Activated T-helper 1 cell treated with anti-CD3 and anti-CD28 coated beads, Interleukin-12 subunit alpha, Interleukin-12 subunit beta, Interleukin-2, Interleukin-4 antibody, amounts not matched to agents 30 ng/mL and 10 ng/mL and 1 ng/mL, durations not matched to agents 14 hours and 24 hours and 36 hours (primary cell): ENCODE data around the gene TEX29. TPM values are rescaled to one million over a fixed set of nuclear protein-coding genes. Genes with fewer than 3 reads are reported as not detected.
A peak's percentile ranks its signal among the peaks of the same experiment; 100 is the strongest.

ENCODE experiments used
- DNase-seq: peaks from one replicate; pipeline ENCODE4 v3.0.0; 2021; ENCODE audit warnings: low spot score
- H3K27ac Mint-ChIP-seq: one replicate; pipeline ENCODE4 v1.8.0; 2021; ENCODE audit warnings: mild to moderate bottlenecking, mixed read lengths
- H3K27me3 Mint-ChIP-seq: one replicate; pipeline ENCODE4 v1.8.0; 2022; ENCODE audit warnings: mild to moderate bottlenecking, moderate library complexity, mixed read lengths; ENCODE audit not compliant: insufficient read depth
- H3K36me3 Mint-ChIP-seq: one replicate; pipeline ENCODE4 v1.8.0; 2021; ENCODE audit warnings: low read depth, mixed read lengths
- H3K4me1 Mint-ChIP-seq: one replicate; pipeline ENCODE4 v1.8.0; 2021; ENCODE audit warnings: low read depth, mixed read lengths
- H3K4me3 Mint-ChIP-seq: one replicate; pipeline ENCODE4 v1.8.0; 2021; ENCODE audit warnings: mild to moderate bottlenecking, moderate library complexity, mixed read lengths
- H3K9me3 Mint-ChIP-seq: one replicate; pipeline ENCODE4 v1.8.0; 2021; ENCODE audit warnings: mixed read lengths
- intact Hi-C: fragments of 100-400 bp; cut with micrococcal nuclease; formaldehyde crosslinking; loops from one replicate; pipeline ENCODE4 v1.15.1; 2024
- total RNA-seq: library from RNA; stranded (reverse); gene quantifications from 2 replicates; pipeline ENCODE4 v1.2.3, GENCODE V29; 2022

TEX29 gene
- total RNA-seq, 1 donor from 2014 or later, result 0.70 TPM

DNA sequence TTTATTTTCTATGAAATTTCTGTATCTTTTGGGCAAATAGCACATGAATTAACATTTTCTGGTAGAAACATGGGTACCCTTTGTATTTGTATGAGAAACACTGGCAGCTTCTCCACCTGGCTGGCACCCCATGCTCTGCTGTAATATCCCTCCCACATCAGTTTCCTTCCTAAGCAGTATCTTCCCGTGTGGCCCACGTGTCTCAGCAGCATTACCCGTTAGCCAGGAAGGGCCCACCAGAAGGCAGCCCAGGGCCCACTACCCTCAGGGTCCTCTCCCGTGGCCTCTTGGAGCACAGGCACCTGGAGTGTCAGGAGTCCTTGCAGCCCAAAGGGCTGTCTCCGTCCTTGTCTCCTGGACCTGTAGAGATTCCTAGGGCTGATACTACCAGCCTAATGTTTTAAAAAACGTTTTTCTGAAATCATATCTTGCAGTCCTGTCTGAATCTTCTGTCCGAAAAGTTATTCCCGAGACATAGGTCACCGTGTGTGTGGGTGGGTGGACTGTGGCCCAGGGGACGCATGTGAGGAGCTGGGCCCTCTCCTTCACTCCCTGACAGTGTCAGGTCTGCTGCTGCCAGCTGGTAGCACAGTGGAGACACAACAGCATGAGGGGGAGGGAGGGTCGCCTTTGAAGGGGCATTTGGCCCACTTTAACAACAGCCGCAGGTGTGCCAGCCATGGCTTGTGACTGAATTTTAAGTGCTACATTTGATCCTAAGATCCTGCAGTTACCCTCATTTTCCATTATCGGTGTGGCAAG is 22.0 kb upstream of the TEX29 start:
- H3K36me3 Mint-ChIP-seq, result peaks cover 14% of the 10 kb centered on the region
- intact Hi-C loops, result no loop called here

DNA sequence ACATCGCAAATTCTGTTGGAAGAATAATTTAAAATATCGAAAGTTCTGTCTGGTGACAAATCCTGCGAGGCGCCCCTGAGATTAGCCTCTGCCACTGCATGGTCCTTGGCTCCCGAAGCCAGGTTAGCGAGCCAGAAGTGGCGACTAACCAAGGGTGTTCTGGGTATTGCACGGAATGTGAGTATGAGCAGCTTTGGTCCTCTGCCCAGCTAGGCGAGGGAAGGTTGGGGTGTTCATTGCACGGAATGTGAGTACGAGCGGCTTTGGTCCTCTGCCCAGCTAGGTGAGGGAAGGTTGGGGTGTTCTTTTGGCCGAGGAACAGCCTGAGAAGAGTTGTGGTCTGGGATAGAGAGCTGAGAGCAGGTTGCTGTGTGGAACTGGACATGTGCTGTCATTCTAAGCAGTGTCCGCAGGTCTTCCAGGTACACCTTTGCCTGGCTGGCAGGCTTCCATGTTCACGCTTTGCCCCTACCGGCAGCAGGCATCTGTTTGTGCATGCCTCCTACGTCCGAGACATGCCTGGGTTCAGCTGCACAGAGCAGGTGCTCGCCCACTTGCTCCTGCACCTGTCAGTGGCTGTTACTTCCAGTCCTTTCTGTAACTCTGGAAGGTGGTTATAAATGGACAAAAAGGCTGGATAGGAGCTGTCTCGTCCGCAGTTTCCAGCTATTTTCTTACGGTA is 18.3 kb upstream of the TEX29 start:
- Mint-ChIP-seq H3K9me3 (no peaks in the 10 kb centered on the region), H3K4me1 (peaks cover 20% of the 10 kb centered on the region), H3K27ac (no peak overlapping the region), H3K36me3 (peaks cover 41% of the 10 kb centered on the region), H3K27me3 (no peaks in the 10 kb centered on the region), H3K4me3 (no peak overlapping the region)
- intact Hi-C loops, result no loop called here
- DNase-seq, result no peak

More for the DNA sequence above, 22.0 kb upstream of the TEX29 start:
- no peak overlapping the region for H3K27ac Mint-ChIP-seq
- DNase-seq, result no peak
- no peaks in the 10 kb centered on the region for H3K9me3 Mint-ChIP-seq
- H3K4me1 Mint-ChIP-seq, result peaks cover 12% of the 10 kb centered on the region
- H3K4me3 Mint-ChIP-seq, result no peak overlapping the region
- no peaks in the 10 kb centered on the region for H3K27me3 Mint-ChIP-seq

DNA sequence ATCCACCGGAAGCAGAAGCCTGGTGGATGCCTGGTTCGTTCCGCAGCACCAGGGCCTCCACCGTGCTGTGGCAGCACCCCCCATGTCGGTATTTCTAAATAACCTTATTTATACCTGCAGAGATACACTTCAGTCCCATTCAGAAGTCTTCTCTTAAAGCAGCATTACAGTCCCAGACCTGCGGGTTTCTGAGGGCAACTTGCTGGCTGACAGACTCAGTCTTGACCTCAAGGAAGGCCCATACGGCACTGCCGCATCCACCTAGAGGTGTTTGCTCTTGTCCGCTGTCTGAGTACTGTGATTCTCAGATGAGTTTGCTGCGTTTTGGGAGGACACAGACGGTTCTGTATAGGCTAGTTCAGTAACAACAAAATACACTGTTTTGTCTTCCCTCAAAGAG is 16.9 kb upstream of the TEX29 start:
- peaks cover 20% of the 10 kb centered on the region for H3K4me1 Mint-ChIP-seq
- DNase-seq, result no peak
- H3K9me3 Mint-ChIP-seq, result no peaks in the 10 kb centered on the region
- no peak overlapping the region for H3K27ac Mint-ChIP-seq
- no peak overlapping the region for H3K4me3 Mint-ChIP-seq
- intact Hi-C loops, result no loop called here
- H3K27me3 Mint-ChIP-seq, result no peaks in the 10 kb centered on the region
- H3K36me3 Mint-ChIP-seq, result peaks cover 48% of the 10 kb centered on the region

DNA sequence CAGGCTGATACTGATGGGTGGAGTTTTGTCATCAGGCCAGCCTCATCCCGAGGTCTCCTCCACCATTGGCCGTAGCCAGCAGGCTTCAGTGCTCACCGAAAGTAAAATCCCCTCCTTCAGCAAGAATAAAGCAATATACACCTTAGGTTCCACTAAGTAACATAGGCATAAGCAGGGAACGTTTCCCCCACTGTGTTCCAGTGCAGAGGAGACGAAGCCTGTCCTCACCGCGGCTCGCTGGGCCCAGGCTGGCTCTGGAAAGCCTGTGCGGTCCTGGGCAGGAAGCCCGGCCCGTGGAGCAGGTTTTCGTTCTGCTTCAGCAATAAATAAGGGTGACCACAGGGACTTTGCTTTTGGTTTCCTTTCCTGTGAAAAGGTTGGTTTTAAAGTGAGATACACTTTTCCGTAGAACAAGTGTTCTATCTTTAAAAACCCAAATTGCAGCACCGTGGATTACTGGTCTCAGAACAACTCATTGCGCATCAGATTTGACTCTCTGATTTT is 16.3 kb upstream of the TEX29 start:
- intact Hi-C loops, result no loop called here
- Mint-ChIP-seq H3K4me3 (no peak overlapping the region), H3K27me3 (no peaks in the 10 kb centered on the region), H3K36me3 (peaks cover 52% of the 10 kb centered on the region), H3K4me1 (peaks cover 20% of the 10 kb centered on the region), H3K9me3 (no peaks in the 10 kb centered on the region), H3K27ac (peak overlapping the region; percentile 82)
- no peak for DNase-seq

DNA sequence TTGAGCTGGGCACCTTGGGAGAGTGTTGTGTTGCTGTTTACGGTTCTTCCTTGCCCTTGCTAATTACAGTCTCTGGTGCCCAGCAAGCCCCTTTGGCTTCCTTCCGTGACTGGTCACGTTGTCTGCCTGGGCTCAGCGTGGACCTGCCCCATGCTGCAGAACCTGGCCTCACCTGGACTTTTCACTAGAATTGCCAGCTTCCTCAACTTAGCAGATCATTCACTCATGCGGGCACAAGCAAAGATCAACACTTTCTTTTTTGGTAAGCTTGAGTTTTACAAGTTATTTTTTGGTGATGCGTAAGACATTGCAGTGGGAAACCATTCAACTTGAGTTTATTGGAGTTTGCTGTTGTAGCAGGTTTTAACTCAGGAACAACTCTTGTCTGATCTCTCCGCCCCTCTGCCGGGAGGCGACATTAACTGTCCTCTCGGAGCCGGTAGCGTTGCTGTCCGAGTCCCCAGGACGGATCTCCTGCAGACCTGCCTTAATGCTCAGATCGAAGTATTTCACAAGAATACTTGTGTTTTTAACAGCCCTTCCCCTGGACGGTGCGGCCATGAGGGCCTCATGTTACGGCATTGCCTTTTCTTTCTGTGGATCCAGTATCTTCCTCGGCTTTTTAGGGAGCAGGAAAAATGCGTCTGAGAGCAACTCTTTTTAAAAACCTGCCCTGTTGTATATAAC is 15.7 kb upstream of the TEX29 start:
- Mint-ChIP-seq H3K4me1 (peaks cover 20% of the 10 kb centered on the region), H3K9me3 (peaks cover 2% of the 10 kb centered on the region), H3K4me3 (peak overlapping the region; percentile 19), H3K36me3 (peaks cover 54% of the 10 kb centered on the region), H3K27me3 (peaks cover 1% of the 10 kb centered on the region), H3K27ac (peak overlapping the region; percentile 82)
- DNase-seq, result no peak
- intact Hi-C loops, result no loop called here

DNA sequence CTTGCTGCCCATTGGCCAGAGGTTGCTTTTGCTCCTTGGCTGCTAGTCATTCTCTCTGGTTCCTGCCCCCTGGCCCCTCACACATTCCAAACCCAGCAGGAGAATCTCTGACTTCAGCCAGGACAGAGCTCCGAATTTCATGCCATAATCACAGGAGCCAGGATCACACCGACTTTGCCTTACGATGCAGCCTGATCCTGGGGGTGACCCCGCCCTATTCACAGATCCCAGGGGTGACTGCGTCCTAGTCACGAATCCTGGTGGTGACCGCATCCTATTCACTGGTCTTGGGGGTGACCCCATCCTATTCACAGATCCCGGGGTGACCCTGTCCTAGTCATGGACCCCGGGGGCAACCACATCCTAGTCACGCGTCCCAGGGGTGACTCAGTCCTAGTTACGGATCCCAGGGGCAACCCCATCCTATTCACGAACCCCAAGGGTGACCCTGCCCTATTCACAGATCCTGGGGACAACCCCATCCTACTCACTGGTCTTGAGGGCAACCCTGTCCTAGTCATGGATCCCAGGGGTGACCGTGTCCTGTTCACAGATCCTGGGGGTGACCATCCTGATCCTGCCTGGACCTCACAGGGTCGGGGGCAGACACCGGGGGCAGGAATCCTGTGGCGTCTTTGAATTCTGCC is 7.4 kb upstream of the TEX29 start:
- Mint-ChIP-seq H3K27me3 (peaks cover 1% of the 10 kb centered on the region), H3K9me3 (peaks cover 17% of the 10 kb centered on the region), H3K4me1 (no peaks in the 10 kb centered on the region), H3K27ac (no peak overlapping the region), H3K4me3 (no peak overlapping the region), H3K36me3 (peaks cover 20% of the 10 kb centered on the region)
- no peak for DNase-seq
- intact Hi-C loops, result no loop called here

DNA sequence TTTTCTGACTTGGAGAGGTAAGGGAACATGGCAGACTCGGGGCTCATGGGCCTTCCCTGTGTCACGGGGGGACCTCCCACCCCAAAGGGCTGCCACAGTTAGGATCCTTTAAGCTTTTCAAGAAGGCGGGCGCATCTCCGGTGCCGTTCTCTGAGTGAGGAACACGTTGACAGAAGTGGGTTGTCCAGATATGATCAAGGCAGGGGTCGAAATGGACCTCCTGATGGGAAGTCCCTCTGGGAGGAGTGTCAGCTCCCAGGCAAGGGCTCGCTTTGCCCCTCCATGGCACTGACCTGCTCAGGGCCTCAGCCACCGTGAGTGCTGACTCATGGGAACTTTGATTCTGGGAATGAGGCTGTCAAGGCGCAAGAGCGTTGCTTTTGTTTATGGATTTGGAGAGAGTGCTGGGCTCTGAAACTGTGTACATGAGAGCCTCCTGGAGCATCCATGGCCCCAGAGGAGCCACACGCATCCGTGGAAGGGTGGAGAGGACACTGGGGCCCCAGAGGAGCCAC is 6.5 kb upstream of the TEX29 start:
- Mint-ChIP-seq H3K4me3 (no peak overlapping the region), H3K27ac (no peak overlapping the region), H3K4me1 (no peaks in the 10 kb centered on the region), H3K27me3 (peaks cover 1% of the 10 kb centered on the region), H3K9me3 (peaks cover 17% of the 10 kb centered on the region), H3K36me3 (peaks cover 14% of the 10 kb centered on the region)
- DNase-seq, result no peak
- intact Hi-C loops, result no loop called here

DNA sequence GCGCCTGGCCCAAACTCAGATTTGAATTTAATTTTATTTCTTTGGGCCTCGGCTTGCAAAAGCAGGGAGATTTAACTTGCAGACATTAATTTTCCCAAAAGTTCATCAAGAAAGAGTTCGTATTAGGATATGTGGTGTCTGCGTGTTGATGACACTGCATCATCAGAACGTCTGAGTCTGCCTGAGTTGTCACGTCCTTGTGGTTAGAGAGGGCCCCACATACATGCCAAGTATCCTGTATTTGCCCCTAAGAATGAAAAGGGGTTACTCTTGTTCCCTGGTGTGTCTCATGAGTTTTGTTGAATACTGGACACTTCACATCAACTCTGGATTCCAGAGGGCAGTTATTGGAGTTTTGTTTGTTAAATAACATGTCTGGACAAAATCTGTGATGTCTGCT is 5.6 kb upstream of the TEX29 start:
- Mint-ChIP-seq H3K9me3 (peaks cover 14% of the 10 kb centered on the region), H3K36me3 (peaks cover 11% of the 10 kb centered on the region), H3K27ac (no peak overlapping the region), H3K4me1 (no peaks in the 10 kb centered on the region), H3K4me3 (no peak overlapping the region), H3K27me3 (no peaks in the 10 kb centered on the region)
- DNase-seq, result no peak
- intact Hi-C loops, result no loop called here

DNA sequence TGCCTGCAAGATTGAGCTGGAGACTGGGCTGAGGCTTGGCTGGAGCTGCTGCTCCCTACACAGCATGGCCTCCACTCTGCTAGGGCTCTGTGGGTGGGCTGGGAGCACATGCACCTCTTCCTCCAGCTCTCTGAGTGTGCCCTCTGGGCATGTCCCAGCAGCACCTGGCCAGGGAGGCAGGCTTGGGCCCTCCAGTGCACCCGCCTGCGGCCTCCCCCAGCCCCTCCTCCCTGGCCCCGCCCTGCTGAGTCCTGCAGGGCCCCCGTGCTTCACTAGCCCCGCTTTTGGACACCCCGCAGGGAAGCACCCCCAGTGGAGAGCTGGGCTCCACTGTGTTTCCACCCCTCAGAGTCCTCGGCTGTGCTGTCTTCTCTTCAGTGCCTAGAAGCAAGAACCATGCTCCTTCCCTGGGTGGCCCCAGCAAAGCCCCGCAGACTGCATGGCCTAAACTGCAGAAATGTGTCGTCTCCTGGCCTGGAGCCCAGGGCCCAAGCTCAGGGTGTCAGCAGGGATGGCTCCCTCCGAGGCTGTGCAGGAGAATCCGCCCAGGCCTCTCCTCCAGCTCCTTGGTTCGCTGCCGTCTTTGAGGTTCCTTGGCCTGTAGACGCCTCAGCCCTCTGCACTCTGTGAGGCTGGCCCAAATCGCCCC is 5.0 kb upstream of the TEX29 start:
- H3K27ac Mint-ChIP-seq, result no peak overlapping the region
- intact Hi-C loops, result no loop called here
- peaks cover 6% of the 10 kb centered on the region for H3K36me3 Mint-ChIP-seq
- no peak for DNase-seq
- no peak overlapping the region for H3K4me3 Mint-ChIP-seq
- H3K9me3 Mint-ChIP-seq, result peaks cover 7% of the 10 kb centered on the region
- H3K4me1 Mint-ChIP-seq, result no peaks in the 10 kb centered on the region
- H3K27me3 Mint-ChIP-seq, result no peaks in the 10 kb centered on the region

DNA sequence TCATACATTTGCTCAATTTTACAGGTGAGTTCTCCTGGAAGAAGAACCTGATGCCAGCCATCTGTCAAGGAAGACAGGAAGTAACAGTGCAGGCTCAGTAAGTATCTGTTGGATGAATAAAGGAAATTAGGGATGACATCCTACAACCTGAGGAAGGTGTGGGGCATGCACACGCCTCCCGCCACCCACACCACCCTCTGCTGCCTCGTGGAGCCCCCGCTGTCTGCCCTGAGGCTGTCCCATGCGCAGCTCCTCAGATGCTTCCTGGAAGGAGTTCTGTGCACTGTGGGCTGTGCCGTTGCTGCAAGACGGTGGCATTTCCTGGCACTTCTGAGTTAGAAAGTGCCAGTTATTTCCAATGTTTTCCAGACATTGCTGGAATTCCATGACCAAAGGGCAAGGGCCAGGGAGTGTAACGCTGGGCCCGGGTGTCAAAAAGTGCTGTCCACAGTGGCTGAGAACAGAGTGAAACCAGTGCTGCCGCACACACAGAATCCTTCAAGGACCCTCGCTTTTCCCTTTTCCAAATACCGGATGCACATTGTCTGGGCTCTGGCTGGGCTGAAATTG is 4.2 kb upstream of the TEX29 start:
- Mint-ChIP-seq H3K4me1 (no peaks in the 10 kb centered on the region), H3K9me3 (peaks cover 4% of the 10 kb centered on the region), H3K27me3 (no peaks in the 10 kb centered on the region), H3K36me3 (peaks cover 4% of the 10 kb centered on the region), H3K4me3 (no peak overlapping the region), H3K27ac (no peak overlapping the region)
- no peak for DNase-seq
- intact Hi-C loops, result no loop called here

DNA sequence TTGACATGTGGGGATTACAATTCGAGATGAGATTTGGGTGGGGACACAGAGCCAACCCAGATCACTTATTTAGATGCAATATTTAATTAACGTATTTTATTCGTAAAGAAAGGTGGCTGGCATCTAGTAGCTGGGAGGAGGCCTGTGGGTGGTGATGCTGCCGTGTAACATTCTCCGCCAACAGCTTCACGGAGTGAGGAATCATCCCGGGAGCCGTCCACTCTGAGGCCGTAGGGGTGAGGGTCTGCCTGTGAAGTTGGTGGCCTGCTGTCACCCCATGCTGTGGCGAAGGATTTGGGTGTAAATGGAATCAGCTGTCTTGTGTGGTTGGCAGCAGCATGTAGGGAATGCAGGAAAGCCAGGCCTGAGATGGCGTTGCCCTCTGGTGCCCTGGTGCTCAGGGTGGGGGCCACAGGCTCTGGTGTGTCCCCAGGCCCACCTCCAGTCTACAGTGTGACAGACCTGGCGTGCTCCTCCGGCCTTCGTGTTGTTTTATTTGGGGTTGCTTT is 3.3 kb upstream of the TEX29 start:
- intact Hi-C loops, result no loop called here
- Mint-ChIP-seq H3K4me1 (no peaks in the 10 kb centered on the region), H3K27me3 (no peaks in the 10 kb centered on the region), H3K27ac (no peak overlapping the region), H3K36me3 (no peaks in the 10 kb centered on the region), H3K9me3 (no peaks in the 10 kb centered on the region), H3K4me3 (no peak overlapping the region)
- no peak for DNase-seq
